BE2C (cell line): ENCODE data around the gene B3GALT4.

Experiments used
- DNase-seq: peaks from one replicate; pipeline ENCODE4 v3.0.0-alpha.2; 2020
- H3K27me3 ChIP-seq: fragments of 250-450 bp; sonication (Bioruptor Pico); 2 replicates; pipeline ENCODE4 v1.5.1; 2020; ENCODE audit warnings: mild to moderate bottlenecking
- H3K36me3 ChIP-seq: fragments of 250-450 bp; sonication (Bioruptor Pico); 2 replicates; pipeline ENCODE4 v1.5.1; 2020; ENCODE audit warnings: mild to moderate bottlenecking
- H3K4me1 ChIP-seq: fragments of 250-450 bp; sonication (Bioruptor Pico); 2 replicates; pipeline ENCODE4 v1.5.1; 2020
- H3K4me3 ChIP-seq: 2 replicates; pipeline ENCODE4 v1.5.1; 2011; ENCODE audit warnings: low read depth, low read length
- H3K9me3 ChIP-seq: fragments of 250-450 bp; sonication (Bioruptor Pico); 2 replicates; pipeline ENCODE4 v1.5.1; 2020
- CTCF ChIP-seq: IDR thresholded peaks from 2 replicates; pipeline ENCODE4 v1.5.1; 2012; ENCODE audit warnings: mild to moderate bottlenecking, low read depth, low read length

The B3GALT4 gene

GRCh38 chr6:33316603-33317418 lies 39.9 kb downstream of the B3GALT4 start:
- Histone ChIP-seq H3K9me3 (no peaks in the 10 kb centered on the region), H3K36me3 (peaks cover 30% of the 10 kb centered on the region), H3K27me3 (no peaks in the 10 kb centered on the region), H3K4me1 (peaks cover 3% of the 10 kb centered on the region; the same call in 1 of the 2 replicates), H3K4me3 (peak overlapping the region; percentile 36)
- no peak for TF ChIP-seq CTCF
- no peak for DNase-seq

DNA sequence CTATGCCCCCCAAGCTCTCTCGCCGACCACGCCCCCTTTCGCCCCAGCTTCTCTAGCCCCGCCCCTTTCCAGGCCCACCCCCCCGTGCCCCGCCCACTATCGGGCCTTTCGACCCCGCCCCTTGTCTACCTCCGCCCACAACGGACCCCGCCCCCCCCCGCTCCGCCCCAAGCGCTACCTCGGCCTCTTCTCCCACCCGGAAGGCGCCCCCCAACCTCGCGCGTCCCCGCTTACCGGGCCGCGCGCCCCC lies 40.4 kb downstream of the B3GALT4 start:
- TF ChIP-seq CTCF: no peak
- Histone ChIP-seq H3K9me3 (no peaks in the 10 kb centered on the region), H3K4me3 (peak overlapping the region; percentile 69), H3K27me3 (no peaks in the 10 kb centered on the region), H3K4me1 (peaks cover 3% of the 10 kb centered on the region; the same call in 1 of the 2 replicates), H3K36me3 (peaks cover 30% of the 10 kb centered on the region)
- no peak for DNase-seq

DNA sequence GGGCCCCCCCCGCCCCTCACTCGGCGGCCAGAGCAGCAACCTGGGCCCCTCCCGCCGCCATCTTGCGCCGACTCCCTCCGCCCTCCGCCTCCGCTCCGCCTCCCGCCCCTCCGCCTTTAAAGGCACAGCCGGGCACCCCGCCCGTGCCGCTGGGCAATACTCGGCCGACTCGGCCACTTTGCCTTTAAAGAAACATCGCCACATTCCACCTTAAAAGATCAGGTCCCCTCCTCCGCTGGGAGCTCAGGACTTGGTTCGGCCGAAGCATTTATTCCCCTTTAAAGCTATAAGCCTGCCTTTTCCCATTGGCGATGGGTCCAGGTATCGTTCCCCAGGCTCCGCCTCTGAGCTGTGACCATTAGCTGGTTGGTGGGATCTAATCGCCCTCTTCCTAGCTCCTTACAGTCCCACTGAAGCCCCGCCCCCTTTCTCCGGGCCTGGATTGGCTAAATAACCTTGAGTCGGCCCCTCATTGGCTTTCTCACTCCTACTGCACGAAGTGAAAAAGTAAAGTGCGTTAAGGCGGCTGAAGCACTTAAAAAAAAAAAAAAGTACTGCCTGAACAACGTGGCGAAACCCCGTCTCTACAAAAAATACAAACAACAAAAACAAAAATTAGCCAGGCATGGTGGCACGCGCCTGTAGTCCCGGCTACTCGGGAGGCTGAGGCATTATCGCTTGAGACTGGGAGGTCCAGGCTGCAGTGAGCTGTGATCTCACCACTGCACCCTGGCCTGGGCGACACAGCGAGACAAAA lies 40.9 kb downstream of the B3GALT4 start, which contains the start of gene ZBTB22:
ZBTB22 (minus strand) TSS at position 76 of the 757 bp plus-strand sequence. CDS start 828 bp downstream, outside the sequence.
- peaks cover 30% of the 10 kb centered on the region for H3K36me3 ChIP-seq
- DNase-seq: peak; percentile 99
- H3K27me3 ChIP-seq: no peaks in the 10 kb centered on the region
- no peaks in the 10 kb centered on the region for H3K9me3 ChIP-seq
- peaks cover 3% of the 10 kb centered on the region; the same call in 1 of the 2 replicates for H3K4me1 ChIP-seq
- no peak for TF ChIP-seq CTCF
- peak within 1 kb of the TSS; percentile 69 for H3K4me3 ChIP-seq

GRCh38 chr6:33318426-33319073 lies 41.6 kb downstream of the B3GALT4 start:
- no peak for TF ChIP-seq CTCF
- DNase-seq: no peak
- Histone ChIP-seq H3K9me3 (no peaks in the 10 kb centered on the region), H3K27me3 (no peaks in the 10 kb centered on the region), H3K4me3 (peak overlapping the region; percentile 69), H3K4me1 (peaks cover 3% of the 10 kb centered on the region; the same call in 1 of the 2 replicates), H3K36me3 (peaks cover 30% of the 10 kb centered on the region)

GRCh38 chr6:33319939-33320314 lies 43.0 kb downstream of the B3GALT4 start:
- Histone ChIP-seq H3K27me3 (no peaks in the 10 kb centered on the region), H3K9me3 (no peaks in the 10 kb centered on the region), H3K4me1 (no peaks in the 10 kb centered on the region), H3K4me3 (no peak overlapping the region), H3K36me3 (peaks cover 30% of the 10 kb centered on the region)
- no peak for DNase-seq
- no peak for TF ChIP-seq CTCF
